HTERT RPE-1 (cell line): Measurements from ENCODE around the gene PARD3.

Source experiments
- in situ Hi-C: fragments of 300-500 bp; cut with MboI; formaldehyde crosslinking; loops from 4 replicates; pipeline ENCODE4 v1.14.3; 2020; ENCODE audit warnings: low sequenced_read_pairs

Gene PARD3

DNA sequence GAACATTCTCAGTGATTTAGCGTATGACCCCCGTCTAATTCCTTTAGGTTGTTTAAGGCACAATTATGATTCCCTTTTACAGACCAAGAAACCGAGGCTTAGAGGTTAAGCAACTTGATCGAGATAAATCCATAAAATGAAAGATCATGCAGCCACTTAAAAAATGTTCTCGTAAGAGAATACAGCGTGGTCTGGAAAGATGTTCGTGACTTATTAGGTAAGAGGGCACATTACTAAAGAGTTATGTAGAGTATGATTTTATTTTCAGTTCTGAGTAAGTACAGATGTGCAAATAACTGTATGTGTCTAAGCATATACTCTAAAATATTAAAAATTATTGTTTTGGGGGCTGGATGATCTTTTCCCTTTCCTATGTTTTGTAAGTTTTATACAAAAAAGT, 575.1 kb downstream of the PARD3 start:
- in situ Hi-C loops = no loop called here

- in situ Hi-C loops = no loop called here
These were observed 577.1 kb downstream of the PARD3 start for GRCh38 chr10:34237898-34238455.

DNA sequence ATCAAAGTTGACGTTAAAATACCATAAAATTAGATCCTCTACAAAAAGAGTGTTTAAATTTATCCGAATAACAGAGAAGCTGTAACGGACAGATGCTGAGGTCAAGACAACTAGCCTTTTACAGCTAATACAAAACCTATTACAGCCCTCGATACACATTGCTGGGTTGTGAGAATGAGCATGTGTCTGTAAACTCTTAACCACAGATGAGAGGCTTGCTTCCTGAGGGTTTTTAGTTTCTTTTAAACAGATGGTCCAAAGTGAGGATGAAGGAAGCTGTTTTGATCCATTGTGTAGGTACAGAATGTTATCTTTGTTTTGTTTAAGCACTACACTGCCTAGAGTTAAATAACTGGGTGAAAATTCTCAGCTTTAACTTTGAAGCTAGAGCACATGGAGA, 578.2 kb downstream of the PARD3 start:
- in situ Hi-C loops = no loop called here

DNA sequence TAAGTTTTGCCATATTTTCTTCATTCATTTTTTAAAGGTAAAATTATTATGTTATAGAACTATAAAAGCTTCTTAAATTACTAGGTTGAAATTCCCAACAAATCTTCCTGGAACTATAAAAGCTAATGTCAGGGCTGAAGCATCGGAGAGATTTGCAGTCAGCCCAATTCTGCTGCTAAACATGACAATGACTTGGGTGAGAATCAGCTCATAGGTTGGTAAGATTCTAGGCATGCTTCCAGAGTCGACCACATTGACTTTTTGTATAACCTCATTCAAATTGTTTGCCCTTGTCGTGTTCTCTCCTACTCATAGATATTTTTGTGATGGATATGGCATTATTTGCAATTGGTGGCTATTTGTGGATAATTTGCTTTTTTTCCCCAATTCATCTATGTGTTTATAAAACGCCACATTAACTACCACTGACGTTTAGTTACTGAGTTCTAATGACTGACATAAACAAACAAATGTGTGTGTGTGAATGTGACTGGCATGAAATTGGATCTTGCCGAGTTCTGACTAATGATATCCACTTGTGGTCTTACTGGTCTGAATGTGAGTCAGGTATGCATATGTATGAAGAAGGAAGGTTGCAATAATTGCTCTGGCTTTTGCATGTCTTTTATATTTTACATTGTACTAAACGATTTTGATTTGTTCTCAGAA, 579.8 kb downstream of the PARD3 start:
- in situ Hi-C loops = no loop called here

- in situ Hi-C loops = no loop called here
These were observed 582.6 kb downstream of the PARD3 start for GRCh38 chr10:34232481-34232880.

GRCh38 chr10:34231441-34232180, 583.5 kb downstream of the PARD3 start:
- in situ Hi-C loops = no loop called here

DNA sequence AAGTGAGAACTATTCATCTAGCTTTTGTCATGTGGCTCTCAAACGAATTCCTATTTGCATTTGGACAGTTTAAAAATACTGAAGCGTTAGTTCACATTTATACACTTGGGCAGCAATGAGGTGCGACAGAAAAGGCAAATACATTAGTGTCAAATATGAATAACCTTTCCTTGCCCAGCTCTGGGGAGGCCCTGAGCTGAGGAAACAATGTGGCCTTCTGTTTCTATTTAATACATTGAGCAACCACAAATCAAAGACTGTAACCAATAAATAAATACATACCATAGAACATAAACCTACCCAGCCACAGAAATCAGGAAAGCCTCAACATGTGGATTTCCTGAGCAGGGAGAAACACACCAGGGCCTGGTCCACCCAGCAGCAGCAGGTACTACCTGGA, 585.2 kb downstream of the PARD3 start:
- in situ Hi-C loops = no loop called here

- in situ Hi-C loops = no loop called here
These were observed 587.0 kb downstream of the PARD3 start for GRCh38 chr10:34228066-34228465.

- in situ Hi-C loops = no loop called here
These were observed 590.5 kb downstream of the PARD3 start for GRCh38 chr10:34224639-34225038.

- in situ Hi-C loops = no loop called here
These were observed 591.4 kb downstream of the PARD3 start for GRCh38 chr10:34223658-34224057.

DNA sequence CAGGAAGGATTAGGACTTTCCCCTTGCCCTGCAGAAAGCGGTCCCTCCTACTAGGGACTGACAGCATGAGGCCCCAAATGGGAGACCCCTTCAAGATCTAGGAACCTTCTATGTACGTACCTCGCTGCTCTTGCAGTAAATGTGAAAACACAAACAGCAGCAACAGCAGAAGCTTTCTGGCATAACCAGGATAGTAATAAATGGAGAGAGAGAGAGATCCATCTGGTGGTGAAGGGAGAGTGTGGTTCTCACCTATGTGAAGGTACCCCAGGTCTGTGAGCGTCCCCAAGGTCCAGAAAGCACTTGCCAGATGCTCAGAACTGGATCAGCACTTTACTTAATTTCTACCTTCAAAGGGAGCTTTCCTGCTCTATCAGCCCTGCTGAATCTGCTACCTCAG, 592.7 kb downstream of the PARD3 start:
- in situ Hi-C loops = no loop called here

GRCh38 chr10:34219753-34220548, 595.1 kb downstream of the PARD3 start:
- in situ Hi-C loops = no loop called here

GRCh38 chr10:34217524-34217923, 597.6 kb downstream of the PARD3 start:
- in situ Hi-C loops = no loop called here

GRCh38 chr10:34216348-34216945, 598.6 kb downstream of the PARD3 start:
- in situ Hi-C loops = no loop called here

- in situ Hi-C loops = no loop called here
These were observed 601.3 kb downstream of the PARD3 start for GRCh38 chr10:34213805-34214197.

- in situ Hi-C loops = no loop called here
These were observed 601.8 kb downstream of the PARD3 start for GRCh38 chr10:34213193-34213804.

GRCh38 chr10:34207343-34207742, 607.8 kb downstream of the PARD3 start:
- in situ Hi-C loops = no loop called here

- in situ Hi-C loops = no loop called here
These were observed 608.2 kb downstream of the PARD3 start for GRCh38 chr10:34206935-34207268.

- in situ Hi-C loops = no loop called here
These were observed 608.8 kb downstream of the PARD3 start for GRCh38 chr10:34206078-34206934.

GRCh38 chr10:34205452-34205851, 609.6 kb downstream of the PARD3 start:
- in situ Hi-C loops = no loop called here
